GM18873 (cell line): Measurements from ENCODE around the gene CRACDL.

Source experiments
- ATAC-seq: cut with Tn5 transposase; IDR thresholded peaks from one replicate; pipeline ENCODE4 v1.9.1; 2021; ENCODE audit warnings: mild to moderate bottlenecking, moderate library complexity, moderate number of reproducible peaks; ENCODE audit not compliant: unreplicated experiment, low FRiP score

Gene CRACDL

DNA sequence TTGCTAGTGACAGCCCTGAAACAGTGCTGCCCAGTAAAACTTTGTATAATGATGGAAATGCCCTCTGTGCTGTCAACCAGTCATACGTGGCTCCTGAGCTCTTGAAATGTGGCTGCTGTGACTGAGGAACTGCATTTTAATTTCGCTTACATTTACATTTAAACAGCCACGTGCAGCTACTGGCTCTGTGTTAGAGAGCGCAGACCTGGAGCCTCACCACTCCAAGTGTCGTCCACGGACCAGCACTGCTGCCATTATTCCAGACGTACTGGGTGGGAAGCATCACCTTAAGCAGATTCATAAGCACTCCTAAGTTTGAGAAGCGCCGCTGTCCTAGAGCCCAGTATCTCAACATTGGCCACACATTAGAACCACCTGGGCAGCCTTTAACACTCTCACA lies 128.1 kb downstream of the CRACDL start:
- no peak for ATAC-seq

DNA sequence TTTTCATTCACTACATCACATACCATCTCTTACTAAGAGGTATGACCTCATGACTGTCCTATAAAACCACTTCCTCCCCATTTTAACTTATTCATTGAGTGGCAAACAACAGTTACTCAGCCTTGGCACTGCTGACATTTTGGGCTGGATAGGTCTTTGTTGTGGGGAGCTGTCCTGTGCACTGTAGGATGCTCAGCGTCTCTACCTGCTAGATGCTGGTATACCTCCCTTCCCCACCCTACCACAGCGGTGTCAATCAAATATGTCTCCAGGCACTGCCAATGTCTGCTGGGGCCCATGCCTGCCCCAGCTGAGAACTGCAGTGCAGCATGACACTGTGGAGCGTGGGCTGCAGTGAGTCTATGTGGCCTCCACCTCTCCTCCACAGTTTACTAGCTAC lies 128.8 kb downstream of the CRACDL start:
- no peak for ATAC-seq

DNA sequence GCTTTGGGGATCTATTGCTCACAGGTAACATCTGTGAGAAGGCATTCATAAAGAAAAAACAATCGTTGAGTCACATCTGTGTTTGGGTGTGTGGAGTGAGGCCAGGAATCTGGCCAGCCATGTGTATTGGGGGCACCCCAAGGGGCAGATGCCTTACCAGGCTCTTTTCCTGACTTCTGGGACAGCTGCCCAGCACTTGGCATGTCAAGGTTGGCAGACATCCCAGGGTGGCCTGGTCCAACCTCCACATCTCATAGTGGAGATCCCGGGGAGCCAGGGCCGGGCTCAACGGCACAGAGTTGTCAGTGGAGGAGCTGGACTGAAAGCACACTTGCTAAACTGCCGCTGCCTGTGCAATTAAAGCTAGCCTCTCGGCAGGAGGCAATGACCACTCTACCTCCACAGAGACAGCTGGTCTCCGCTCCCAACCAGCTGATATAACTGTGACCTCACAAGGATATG lies 129.8 kb downstream of the CRACDL start:
- no peak for ATAC-seq

DNA sequence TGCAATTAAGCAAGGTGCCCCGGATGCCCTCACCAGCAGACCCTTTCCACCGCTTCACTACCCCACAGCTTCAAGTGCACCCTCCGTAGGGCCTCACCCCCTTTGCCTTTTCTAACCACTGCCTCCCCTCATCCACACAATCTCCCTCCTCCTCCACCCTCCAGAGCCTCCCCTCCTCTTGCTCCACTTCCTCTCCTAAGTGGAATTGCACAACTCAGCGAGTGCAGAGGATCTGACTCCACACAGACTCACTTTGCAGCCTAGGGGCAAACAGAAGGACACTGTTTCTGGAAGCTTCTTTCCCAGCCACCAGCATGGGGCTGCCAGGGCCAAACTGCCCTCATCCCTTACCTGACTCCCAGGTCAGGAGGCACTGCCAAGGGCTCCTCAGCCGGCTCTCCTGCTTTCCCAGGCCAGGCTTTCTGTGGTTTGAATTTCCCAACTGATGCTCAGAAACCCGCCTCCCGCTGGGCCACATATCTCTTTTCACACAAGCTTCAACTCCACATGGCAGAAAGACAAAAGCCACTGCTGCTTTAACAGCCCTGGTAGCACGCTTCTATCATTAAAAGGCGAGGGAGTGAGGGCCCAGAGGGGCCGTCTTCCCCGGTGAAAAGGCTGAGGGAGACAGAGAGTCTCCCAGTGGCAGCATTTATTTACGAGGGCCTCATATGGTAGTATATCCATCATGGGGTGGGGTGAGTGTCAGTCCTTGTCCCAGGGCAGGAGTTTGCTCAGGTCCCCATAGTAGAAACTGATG lies 130.4 kb downstream of the CRACDL start:
- no peak for ATAC-seq

DNA sequence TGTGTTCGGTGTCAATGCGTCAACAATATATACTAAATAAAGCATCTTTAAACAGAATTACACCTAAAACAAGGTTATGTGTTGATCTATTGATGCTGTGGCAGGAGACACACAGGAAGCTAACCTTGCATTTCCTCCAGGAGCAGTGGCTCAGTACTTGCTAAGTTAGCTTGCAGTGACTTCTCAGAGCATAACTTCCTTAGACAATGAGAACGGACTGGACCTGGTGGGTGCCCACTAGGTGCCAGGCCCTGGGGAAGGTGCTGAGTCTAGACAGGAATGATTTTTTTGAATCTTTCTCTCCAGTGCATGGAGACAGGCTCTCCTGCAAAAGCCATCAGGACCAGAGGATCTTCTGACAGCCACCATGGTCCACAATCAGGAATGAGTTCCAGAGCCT lies 131.3 kb downstream of the CRACDL start:
- no peak for ATAC-seq

DNA sequence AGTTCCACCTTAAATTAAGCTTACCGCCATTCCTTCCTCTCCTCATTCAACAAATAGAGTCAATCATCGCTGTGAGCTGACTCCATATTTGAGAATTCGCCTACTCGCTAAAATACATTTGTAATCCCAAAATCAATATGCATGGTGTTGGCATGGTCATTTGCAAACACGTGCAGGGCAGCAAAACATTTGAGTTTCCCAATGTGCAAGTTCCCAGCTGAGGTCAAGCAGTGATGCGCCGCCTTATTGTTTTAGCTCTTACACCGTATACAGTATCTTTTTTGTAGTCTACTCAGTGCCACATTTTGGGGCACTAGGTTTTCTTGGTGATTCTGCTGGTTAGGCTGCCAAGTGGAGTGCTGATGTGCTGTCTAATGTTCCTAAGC lies 131.8 kb downstream of the CRACDL start:
- no peak for ATAC-seq

DNA sequence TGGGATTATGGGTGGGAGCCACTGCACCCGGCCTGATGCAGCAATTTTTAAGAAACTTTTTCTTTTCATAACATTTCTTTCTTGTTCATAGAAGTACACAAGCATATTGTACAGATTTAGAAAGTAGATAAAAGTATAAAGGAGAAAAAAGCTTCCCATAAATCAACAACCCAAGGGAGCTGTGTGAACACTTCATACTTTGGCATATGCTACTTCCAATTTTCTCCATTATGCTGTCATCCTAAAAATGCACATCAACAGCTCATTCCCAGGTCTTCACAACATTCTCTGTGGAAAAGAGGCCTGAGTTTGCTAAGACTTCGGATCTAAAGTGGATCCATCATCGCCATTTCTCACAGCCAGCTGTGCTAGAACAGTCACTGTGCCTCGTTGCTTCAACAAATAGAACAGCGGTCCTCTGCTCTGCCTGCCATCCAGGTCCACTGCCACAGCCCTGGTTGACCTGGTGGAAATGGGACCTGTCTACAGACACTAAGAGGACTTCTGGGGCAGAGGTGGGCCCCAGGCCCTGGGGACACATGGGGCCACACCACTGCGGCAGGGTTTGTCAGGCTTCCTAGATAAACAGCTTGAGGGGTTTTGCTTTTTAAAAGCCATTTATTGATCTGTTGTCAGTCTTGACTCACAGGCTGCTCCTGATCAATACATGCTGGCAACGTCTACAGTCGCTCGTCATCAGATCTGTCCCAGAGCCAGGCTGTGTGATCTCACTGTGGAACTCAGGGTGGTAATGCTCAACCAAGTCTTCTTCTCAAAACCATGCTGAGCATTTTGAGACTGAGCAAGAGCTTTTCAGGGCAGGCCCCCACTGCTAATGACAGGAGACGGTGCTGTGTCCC lies 132.4 kb downstream of the CRACDL start:
- no peak for ATAC-seq

DNA sequence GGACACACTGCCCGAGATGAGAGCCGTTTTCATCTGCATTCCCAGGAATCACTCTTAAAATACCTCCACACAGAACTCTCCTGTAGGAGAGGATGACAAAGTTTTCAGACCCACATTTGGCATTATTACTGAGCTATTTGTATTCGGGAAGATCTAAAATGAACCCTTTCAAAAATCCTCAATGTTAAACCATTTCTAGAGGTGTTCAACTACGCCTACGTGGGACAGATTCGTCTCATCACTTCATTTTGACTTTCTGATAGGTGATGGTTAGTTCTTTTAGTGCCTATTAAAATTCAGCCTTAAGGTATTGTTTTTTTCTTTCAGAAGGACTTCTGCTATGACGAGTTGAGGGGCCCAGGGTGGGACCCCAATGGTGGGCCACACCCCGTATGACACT lies 133.7 kb downstream of the CRACDL start:
- no peak for ATAC-seq

DNA sequence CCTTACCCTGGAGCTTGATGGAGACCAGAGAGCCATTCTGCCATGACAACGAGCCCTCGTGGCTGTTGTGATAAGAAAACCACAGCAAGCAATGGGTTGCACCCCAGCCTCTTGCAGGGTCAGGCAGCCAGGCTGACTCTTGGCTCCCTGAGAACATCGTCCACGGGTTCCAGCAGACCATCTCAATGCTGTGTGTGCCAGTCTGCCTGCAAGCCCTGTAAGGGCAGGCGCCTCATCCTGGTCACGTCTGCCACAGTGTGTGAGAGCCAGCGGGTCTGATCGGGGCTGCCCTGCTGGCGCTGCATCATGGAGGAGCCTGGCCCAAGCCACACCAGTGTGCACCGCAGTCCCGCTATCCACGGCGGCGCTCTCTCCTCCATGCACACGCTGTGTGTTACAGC lies 134.1 kb downstream of the CRACDL start:
- ATAC-seq = no peak

DNA sequence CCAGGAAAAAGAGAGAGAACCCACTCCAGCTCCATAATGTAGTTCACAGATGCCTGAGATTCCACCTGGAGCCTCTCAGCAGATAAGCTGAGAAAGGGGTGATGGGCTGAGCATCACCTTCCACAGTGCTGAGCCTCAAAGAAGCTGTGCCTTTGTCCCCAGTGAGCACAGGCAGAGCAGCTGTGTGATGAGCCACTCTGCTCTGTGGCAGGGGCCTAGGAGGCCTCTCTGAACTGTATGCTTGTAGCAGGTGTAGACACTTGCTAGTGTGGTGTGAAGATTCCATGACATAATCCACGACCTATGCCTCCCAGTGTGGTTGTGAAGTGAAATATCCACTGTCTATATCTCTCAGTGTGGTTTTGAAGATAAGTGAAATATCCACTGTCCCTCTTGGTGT lies 134.7 kb downstream of the CRACDL start:
- ATAC-seq = no peak

DNA sequence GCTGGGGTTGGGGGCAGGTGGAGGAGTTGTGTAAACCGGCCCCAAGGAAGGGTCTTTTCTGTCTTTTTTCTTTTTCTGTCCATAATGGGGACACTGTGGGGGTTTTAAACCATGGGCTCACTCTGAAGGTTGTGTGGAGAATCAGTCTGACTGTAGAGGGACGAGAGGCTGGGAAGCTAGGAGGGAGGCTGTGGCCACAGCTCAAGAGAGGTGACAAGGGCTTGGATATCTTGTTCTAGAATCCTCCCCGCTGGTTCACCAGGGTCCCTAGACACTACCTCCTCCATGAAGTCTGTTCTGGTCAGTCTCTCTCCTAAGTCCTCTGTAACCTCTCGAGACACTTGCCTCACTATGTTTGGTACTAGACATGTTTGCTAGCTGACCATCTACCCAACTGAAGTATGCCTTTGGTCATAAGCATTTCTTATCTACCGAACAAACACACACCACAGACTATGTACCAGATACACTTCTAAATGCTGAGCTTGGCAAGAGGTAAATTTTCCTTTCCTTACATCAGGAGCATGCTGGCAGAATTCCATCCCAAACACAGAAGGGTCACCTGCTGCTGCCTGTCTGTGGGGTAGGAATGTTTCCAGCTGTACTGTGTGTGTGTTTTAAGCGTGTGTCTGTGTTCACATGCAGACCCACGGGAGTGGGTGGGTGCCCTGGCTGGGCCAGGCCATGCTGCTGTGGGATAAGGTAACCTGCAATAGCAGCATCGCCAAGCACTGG lies 135.5 kb downstream of the CRACDL start:
- ATAC-seq = no peak

DNA sequence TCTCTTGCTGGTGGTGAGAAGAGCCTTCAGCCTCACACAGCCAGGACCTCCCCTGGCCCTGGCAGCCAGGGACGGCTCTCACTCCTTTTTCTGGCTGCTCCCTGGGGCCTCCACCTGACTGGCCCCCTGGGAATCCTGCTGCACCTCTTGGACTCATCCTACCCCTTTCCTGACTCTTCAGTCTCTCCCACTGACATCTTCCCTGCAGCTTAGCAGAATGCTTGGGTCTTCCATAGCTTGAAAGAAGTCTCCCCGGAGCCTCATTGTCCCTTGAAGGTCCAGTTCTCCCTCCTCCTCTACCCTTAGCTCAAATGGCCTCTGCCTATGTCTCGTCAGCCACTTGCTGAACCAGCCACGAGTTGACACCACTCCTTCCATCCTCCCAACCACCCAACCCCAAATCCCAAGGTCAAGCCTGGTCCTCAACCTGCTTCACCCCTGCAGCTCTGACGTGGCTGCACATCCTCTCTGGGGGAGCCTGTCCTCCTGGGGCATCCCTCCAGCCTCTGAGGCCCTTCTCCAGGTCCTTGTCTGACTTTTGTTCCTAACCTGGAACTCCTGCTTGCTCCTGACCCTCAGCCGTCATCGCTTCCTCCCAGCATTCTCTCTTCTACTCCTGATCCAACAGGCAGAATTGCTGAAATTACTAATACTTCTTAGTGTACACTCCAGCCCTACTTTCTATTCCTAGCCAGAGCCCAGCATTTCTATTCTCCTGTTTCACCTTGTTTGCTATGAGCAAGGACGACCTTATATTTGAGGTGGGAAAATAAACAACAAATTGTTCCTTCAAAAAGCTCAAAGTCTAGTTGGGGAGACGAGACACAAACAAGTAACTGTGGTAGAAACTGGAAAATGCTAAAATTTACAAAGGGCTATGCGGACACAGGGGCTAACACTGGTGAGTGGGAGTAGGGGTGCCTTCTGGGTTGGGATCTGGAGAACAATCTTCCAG lies 136.4 kb downstream of the CRACDL start:
- ATAC-seq = no peak

DNA sequence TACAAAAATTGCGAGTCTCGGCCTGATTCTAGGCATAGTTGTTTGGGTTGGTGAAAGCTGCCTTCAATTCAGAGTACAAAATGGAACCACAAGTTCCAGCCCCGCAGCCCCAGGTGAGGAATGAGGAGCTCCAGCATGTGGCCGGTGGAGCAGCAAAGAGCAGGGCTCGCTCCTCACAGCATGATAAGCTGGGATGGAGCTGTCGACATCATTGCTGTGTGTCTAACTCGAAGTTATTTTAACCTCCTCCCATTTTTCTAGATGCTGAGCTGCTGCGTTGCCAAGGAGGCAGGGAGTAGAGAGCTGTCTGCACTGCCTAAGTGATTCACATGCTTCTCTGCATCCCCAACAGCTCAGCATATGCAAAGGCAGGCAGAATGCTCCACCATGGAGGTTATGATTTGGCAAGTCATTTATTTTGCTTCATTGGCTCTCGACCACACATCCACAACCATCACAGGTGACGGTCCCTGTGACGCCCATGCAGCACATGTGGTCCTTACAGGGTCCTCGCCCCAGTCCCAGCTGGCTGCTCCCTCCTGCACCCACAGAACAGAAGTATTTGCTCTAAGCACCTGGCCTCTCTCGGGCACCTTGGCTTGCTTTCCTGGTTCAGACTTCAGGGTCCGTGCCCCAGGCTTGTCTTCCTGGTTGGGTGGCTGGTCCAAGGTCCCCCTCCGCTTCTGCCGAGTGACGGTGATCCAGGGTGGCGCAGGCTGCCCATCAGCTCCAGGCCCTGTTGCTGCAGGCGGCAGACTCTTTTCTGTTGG lies 139.1 kb downstream of the CRACDL start:
- ATAC-seq = no peak

DNA sequence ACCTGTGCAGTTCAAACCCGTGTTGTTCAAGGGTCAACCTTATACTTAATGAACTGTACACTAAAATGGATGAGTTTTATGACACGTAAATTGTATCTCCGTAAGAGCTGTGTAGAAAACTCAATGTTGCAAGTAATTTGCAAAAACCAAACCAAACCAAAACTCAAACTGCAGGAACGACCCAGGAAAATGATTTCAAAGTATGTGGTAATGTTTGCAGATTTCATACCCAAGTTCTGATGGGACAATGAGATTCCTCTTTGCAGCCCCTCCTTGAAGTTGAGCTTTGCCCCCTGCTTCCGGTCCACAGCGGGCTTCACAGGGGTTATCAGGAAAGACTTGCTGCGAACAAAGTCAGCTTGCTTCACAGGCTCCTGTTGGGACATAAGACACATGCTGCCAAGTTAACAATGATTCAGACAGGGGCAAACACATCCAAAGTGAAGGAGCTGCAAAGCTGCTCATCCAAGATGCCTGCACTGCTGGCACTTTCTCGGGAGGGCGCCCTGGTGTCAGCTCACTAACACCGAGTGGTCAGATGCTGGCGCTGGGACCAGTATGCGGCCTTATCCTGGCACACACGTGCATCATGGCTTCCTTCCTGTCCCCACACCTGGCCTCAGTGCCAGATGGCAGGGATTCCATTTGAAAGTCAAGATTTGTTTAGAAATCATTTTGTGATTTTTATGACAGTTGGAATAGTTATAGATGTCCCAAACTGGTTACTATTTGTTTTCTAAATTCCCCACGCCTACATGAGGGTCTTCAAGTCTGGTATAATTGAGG lies 139.9 kb downstream of the CRACDL start:
- ATAC-seq = no peak

DNA sequence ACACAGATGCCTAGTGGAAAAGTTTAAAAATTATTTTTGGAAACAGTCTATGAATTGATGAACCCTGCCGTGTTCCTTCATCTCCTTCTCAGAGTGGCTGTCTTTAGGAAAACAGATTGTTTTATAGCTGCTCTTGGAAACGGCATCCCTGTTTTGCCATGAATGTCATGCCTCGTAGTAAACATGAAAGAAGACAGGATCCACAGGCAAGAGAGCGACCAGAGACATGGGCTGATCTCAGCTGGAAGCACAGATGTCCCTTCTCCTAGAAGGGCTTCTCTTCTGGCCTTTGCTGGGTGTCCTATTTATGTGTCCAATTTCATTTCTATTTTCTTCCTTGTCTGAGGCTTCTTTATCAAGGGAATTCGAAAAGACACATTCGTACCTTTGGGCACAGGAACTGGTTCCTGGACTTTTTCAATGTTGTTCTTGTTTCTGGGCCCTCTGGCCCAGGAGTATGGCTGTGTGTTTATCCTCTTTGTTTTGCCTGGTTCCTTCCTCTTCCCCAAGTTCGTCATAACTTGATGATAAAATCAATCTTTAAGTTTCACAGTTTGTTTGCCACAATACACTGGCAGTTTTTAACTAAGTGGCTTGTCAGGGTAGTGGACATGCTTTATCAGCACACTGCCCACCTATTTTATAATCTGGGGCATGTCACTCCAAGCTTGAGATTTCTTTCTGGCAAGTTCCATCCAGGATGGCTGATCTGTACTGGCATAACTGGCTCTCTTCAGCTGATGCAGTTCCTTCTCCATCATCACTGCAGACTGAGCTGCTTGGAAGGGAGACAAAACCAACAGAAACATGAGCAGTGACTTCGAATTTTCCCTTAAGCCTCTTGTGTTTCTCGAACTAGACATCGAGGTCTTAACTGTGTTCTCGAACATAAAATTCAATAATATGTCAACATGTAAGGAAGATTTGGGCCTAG lies 141.9 kb downstream of the CRACDL start:
- no peak for ATAC-seq

DNA sequence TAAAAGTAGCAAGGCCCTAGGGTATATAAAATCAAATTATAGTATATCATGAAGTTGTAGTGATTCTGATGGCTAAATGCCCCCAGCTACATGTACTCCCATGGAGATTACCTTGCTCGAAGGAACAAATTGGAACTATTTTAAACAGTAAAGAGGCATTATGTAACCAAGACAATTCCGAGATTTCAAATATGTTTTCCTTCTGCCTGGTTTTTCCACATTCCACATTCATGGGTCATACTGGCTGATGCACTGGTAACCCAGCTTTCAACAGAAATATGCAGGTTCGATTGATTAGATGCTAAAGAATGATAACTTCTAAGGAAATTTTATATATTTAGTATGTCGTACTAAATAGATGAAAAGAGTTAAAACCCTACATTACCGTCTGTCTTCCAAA lies 142.8 kb downstream of the CRACDL start:
- ATAC-seq = no peak

DNA sequence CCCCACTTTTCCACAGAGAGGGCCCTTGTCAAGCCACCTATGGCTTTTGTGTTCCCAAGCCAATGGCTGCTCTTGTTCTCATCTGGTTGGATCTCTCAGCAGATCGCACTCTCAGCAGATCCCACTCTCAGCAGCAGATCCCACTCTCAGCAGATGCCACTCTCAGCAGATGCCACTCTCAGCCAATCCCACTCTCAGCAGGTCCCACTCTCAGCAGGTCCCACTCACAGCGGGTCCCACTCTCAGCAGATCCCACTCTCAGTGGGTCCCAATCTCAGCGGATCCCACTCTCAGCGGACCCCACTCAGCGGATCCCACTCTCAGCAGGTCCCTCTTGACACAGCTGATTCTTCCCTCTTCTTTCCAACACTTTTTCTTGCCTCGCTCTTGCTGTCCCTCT lies 145.8 kb downstream of the CRACDL start:
- ATAC-seq = no peak
